SK-N-DZ (cell line): ENCODE data around the gene MAP4K2. TPM values are rescaled to one million over a fixed set of nuclear protein-coding genes. Genes with fewer than 3 reads are reported as not detected.
"Not testable (repeated sequence)": the region's sequence is repeated elsewhere in the genome, so short reads cannot be mapped to it uniquely, and the experiment has no call there.

Source experiments
- DNase-seq: peaks from one replicate; pipeline ENCODE4 v3.0.0-alpha.2; 2015; ENCODE audit warnings: low spot score
- polyA plus RNA-seq, 2 experiments: library from polyadenylated mRNA; depleted of rRNA; stranded (reverse); fragments of >200 nt; gene quantifications; 2 replicates each; pipeline ENCODE4 v1.2.3, GENCODE V29; 2014

The MAP4K2 gene
- 12.7 and 32.3 TPM in 2 replicates for polyA plus RNA-seq (2014; cell fraction: cytosol; rRNA removed)
- 62.1 and 80.6 TPM in 2 replicates for polyA plus RNA-seq (2014; cell fraction: nucleus; rRNA removed)

- DNase-seq, result peak; percentile 84
These were observed at the start of gene MAP4K2 for GRCh38 chr11:64803158-64803845. TSS of gene MAP4K2 (minus strand) at chr11:64803214. CDS start at chr11:64803149, 65 bp downstream.

- DNase-seq, result no peak
These were observed 48.9 kb upstream of the MAP4K2 start for GRCh38 chr11:64851831-64852351.

GRCh38 chr11:64850979-64851567, 48.1 kb upstream of the MAP4K2 start:
- DNase-seq, result no peak

GRCh38 chr11:64849598-64850356, 46.8 kb upstream of the MAP4K2 start:
- DNase-seq, result no peak

- DNase-seq, result no peak
These were observed 46.0 kb upstream of the MAP4K2 start for GRCh38 chr11:64848826-64849597.

- DNase-seq, result no peak
These were observed 45.3 kb upstream of the MAP4K2 start for GRCh38 chr11:64848214-64848825.

GRCh38 chr11:64846998-64847666, 44.1 kb upstream of the MAP4K2 start:
- DNase-seq, result peak; percentile 93

GRCh38 chr11:64845776-64846129, 42.7 kb upstream of the MAP4K2 start:
- not testable (repeated sequence) for DNase-seq

- DNase-seq, result no peak
These were observed 42.2 kb upstream of the MAP4K2 start for GRCh38 chr11:64845129-64845775.

- DNase-seq, result peak; percentile 56
These were observed 41.5 kb upstream of the MAP4K2 start, which contains the start of gene CDC42BPG for GRCh38 chr11:64844330-64845128. TSS of gene CDC42BPG (minus strand) at chr11:64844653. CDS start at chr11:64844569, 84 bp downstream.

- DNase-seq, result no peak
These were observed 40.8 kb upstream of the MAP4K2 start for GRCh38 chr11:64843686-64844329.

- no peak for DNase-seq
These were observed 40.1 kb upstream of the MAP4K2 start for GRCh38 chr11:64842851-64843685.

- DNase-seq, result no peak
These were observed 39.3 kb upstream of the MAP4K2 start for GRCh38 chr11:64842366-64842759.

GRCh38 chr11:64841592-64842365, 38.8 kb upstream of the MAP4K2 start:
- DNase-seq, result no peak

- no peak for DNase-seq
These were observed 37.1 kb upstream of the MAP4K2 start for GRCh38 chr11:64839887-64840782.

GRCh38 chr11:64839335-64839734, 36.3 kb upstream of the MAP4K2 start:
- DNase-seq, result no peak
